Gastrocnemius medialis (tissue), 4 donors: ENCODE results near the gene MDFIC.

Experiments
- POLR2A ChIP-seq, 2 donors: fragments of 450-650 bp; IDR thresholded peaks; one replicate each; pipeline ENCODE4 v1.6.1; 2017; ENCODE audit warnings: antibody characterized with exemption in 2 of 2, mild to moderate bottlenecking in 2 of 2, moderate library complexity in 2 of 2
- TF ChIP-seq, protein P1 (sequence below), 5 experiments: fragments of 450-650 bp in 3 of 5; fragments of 200-600 bp in 2 of 5; sonication (generic) in 2 of 5; IDR thresholded peaks in 4 of 5; conservative IDR thresholded peaks in 1 of 5; 1 replicate in 4 of 5; 2 replicates in 1 of 5; pipeline ENCODE4 v1.5.1; 2016 to 2019; ENCODE audit warnings: antibody characterized with exemption in 5 of 5, mild to moderate bottlenecking in 3 of 5, moderate library complexity in 3 of 5

DNA sequence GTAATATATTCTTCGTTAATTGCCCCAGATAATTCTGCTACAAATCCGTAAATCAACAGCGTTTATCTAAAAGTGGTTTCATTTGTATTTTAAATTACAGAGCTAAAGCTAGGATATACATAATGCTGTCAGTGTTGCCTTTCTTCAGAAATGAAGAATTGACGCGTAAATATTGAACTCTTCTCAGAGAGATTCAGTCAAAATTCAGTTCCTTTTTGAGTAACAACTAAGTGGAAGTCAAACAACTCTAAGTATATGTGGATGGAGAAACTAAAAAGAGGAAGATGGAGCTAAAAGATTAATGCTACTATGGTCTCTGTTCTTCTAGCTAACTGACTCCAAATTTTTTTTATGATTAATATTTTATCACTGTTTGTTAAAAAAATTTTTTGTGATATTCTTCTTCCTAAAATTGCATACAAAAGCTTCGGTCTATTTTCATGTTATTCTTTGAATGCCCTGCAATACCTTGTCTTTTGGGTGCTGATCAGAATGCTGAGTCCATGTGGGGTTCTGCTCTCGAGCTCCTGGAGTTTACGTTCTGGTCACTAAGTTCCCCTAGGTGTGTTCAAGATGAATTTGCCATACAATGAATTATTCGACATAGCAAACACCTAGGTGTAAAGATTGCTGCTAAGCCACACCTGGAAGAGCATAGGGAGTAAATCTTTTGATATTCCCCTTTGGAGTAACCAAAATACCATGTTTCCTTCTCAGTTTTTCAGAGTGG lies 20.7 kb downstream of the MDFIC start:
- no peak for TF ChIP-seq POLR2A (IDR thresholded peaks at IDR 0.05)
- TF ChIP-seq, protein P1, sequence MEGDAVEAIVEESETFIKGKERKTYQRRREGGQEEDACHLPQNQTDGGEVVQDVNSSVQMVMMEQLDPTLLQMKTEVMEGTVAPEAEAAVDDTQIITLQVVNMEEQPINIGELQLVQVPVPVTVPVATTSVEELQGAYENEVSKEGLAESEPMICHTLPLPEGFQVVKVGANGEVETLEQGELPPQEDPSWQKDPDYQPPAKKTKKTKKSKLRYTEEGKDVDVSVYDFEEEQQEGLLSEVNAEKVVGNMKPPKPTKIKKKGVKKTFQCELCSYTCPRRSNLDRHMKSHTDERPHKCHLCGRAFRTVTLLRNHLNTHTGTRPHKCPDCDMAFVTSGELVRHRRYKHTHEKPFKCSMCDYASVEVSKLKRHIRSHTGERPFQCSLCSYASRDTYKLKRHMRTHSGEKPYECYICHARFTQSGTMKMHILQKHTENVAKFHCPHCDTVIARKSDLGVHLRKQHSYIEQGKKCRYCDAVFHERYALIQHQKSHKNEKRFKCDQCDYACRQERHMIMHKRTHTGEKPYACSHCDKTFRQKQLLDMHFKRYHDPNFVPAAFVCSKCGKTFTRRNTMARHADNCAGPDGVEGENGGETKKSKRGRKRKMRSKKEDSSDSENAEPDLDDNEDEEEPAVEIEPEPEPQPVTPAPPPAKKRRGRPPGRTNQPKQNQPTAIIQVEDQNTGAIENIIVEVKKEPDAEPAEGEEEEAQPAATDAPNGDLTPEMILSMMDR (IDR thresholded peaks at IDR 0.05 in 4 of 5, conservative IDR thresholded peaks at IDR 0.05 in 1 of 5), result no peak
